ENCODE results near the gene MYO5B.

Gene MYO5B

DNA sequence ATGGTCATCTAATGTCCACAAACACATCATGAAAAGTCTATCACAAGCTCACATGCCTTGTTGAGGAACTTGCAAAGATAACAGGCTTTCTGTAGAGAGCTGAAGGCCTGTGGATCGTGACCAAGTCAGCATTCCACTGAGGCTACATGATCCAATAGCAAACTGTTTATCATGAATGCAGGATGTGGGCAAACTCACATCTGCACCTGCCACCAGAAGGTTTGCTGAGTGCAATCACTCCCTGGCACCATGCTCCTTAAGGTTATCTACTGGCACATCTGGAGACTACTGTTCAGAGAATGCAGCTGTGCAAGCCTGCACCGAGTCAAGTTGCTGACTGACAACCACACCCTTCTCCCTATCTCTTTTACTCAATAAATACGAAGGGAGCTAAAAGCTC lies 314.3 kb downstream of the MYO5B start:
- no peak for DNase-seq (ENCODE audit: low spot score)

GRCh38 chr18:49879271-49879580 lies 315.7 kb downstream of the MYO5B start:
- no peak for DNase-seq (ENCODE audit: low spot score)

DNA sequence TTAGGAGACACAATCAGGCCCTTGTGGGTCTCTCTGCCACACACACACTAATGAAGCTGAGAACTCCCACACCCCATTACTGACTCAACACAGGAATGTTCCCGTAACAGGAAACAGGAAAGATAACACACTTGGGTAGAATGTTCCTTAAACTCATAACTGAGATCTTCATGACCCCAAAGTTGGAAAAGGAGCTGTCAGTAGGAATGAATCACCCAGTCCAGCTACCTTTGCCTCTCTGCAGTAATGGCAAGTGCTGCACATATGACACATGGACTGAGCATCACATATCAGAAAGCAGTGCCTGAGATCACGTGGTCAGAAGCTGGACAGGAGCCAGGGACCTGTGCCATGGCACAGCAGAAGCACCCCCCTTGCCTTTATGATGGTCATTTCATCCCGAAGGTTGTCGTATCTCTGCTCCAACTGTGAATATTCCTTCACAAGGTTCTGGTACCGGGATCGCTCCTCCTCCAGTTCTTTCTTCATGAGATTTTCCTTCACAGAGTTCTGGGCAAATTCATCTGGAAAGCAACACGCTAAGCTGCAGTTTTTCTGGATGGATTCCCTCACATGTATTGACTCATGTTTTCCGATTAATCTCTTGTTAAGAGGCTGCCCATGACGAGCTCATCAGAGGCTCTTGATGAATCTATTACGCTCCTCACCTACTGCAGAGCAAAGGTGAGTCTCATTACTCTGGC lies 316.2 kb downstream of the MYO5B start:
- DNase-seq (ENCODE audit: low spot score): no peak

DNA sequence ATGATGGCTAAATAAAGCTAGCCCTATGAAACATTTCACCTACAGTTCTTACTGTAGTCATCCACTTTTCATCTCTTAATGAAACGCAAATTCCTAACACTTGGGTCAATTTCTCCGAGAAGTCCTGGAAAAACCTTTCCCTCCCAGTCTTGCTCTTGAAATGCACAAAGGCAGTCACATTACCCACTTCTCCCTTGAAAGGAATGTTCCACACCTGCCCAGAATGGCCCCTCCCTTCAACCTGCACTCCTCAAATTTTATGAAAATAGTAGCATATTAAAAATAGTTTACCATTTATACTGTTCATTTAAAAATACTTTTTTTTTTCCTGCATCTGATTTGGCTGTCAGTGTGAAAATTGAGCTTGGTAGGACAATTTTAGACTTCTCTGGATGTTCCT lies 316.9 kb downstream of the MYO5B start:
- DNase-seq (ENCODE audit: low spot score): no peak

DNA sequence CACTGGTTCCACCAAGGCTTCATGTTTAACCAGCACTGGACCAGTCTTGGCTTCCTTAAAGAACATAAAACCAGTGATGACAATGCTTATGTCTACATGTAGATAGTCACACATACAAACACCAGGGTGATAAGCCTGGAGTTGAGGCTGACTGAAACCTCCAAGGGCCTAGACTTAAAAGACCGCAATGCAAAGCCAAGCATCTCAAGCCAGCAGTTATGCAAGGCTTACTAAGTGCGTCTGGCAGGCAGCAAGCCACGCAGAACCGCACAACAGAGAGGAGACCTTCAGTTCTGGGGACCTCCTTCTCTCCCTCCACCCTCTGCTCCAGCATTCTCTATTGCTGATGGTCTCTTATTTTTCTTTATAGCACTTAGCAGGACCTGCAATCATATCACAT lies 318.4 kb downstream of the MYO5B start:
- DNase-seq (ENCODE audit: low spot score): no peak

DNA sequence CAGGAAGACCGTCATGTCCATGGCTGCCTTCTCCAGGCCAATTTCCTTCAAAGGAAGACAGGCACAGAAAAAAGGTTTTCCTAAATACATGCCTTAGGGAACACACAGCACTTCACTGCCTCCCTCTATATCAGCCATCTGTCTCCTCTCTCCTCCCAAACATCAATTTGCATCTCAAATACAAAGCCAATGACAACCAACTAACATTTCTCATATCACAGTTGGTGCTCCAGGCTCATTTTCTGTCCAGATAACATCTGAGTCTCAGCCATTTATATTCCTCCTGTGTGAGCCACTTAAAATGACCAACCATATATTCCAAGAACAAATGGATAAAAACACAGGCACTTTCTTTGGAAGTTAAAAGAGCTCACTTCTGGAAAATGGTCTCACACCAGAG lies 319.2 kb downstream of the MYO5B start:
- DNase-seq (ENCODE audit: low spot score): peak; percentile 54

- no peak for DNase-seq (ENCODE audit: low spot score)
These were observed 319.8 kb downstream of the MYO5B start for GRCh38 chr18:49875155-49875554.

GRCh38 chr18:49874238-49874637 lies 320.7 kb downstream of the MYO5B start:
- no peak for DNase-seq (ENCODE audit: low spot score)

GRCh38 chr18:49869354-49869753 lies 325.6 kb downstream of the MYO5B start:
- DNase-seq (ENCODE audit: low spot score): no peak

DNA sequence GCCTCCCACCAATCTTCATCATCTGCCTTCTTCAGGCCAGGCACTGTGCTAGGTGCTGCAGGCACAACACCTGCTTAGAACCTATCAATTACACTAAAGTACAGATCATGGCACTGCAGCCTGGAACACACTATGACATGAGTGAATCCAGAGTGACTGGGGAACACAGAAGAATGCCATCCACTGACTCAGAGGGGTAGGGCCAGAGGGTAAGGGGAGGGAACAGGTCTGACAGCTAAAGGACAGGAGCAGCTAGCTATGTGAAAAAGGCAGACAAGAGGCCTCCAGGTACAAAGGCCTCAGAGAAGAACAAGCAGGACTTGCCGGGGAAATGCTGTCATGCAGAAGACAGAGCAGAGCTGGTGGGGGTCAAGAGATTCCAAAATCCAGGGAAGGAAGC lies 328.3 kb downstream of the MYO5B start:
- no peak for DNase-seq (ENCODE audit: low spot score)

- no peak for DNase-seq (ENCODE audit: low spot score)
These were observed 329.5 kb downstream of the MYO5B start for GRCh38 chr18:49865401-49865800.

GRCh38 chr18:49863769-49864621 lies 331.0 kb downstream of the MYO5B start:
- DNase-seq (ENCODE audit: low spot score): no peak

- no peak for DNase-seq (ENCODE audit: low spot score)
These were observed 332.1 kb downstream of the MYO5B start for GRCh38 chr18:49862656-49863385.

DNA sequence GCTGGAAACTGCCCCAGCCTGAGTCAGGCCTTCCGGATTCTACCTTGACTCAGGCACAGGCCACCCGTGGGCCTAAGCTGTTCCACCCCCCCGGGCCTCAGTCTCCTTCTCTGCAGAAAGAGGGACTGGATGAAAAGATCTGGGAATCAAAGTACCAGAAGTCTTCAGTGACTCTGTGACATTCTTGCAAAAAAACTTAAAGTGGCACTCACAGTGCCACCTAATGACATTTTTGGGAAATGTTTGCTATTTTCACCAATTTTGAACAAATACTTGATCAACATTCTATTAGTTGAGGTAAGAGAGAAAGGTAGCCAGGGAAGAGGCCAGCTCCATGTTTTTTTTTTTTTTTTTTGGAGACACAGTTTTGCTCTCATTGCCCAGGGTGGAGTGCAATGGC lies 333.3 kb downstream of the MYO5B start:
- no peak for DNase-seq (ENCODE audit: low spot score)

DNA sequence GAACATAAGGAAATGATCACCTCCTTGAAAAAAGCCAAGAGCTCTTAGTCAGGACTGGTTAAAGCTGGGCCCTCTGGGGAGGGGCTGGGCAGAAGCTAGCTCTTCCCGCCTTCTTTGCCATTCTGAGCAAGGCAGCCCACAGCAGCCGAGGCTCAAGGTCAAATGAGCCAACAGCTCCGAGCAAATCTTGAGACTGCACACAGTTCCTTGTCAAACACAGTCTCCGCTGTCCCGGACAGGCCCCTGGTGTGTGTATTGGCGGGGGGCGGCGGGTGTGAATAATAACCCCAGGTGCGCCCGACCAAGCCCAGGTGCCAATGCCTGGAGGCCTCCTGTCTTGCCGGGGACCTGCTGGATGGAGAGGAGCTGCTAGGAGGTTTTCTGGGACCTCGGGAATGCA lies 335.2 kb downstream of the MYO5B start:
- DNase-seq (ENCODE audit: low spot score): no peak

DNA sequence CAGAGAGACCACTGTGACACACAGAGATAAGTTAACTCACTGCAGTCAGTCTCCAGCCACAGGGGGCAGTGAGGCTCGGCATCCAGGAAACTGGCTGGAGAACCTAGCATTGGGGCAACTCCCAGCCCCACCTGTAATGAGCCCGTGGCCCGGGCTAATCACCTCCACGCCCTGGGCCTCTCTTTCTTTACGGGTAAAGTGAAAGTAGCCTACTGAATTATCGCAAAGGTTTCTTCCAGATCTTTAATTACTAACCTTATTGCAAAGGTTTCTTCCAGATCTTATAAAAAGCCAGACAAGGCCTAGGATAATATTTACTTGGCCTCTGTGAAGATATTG lies 336.0 kb downstream of the MYO5B start:
- no peak for DNase-seq (ENCODE audit: low spot score)

DNA sequence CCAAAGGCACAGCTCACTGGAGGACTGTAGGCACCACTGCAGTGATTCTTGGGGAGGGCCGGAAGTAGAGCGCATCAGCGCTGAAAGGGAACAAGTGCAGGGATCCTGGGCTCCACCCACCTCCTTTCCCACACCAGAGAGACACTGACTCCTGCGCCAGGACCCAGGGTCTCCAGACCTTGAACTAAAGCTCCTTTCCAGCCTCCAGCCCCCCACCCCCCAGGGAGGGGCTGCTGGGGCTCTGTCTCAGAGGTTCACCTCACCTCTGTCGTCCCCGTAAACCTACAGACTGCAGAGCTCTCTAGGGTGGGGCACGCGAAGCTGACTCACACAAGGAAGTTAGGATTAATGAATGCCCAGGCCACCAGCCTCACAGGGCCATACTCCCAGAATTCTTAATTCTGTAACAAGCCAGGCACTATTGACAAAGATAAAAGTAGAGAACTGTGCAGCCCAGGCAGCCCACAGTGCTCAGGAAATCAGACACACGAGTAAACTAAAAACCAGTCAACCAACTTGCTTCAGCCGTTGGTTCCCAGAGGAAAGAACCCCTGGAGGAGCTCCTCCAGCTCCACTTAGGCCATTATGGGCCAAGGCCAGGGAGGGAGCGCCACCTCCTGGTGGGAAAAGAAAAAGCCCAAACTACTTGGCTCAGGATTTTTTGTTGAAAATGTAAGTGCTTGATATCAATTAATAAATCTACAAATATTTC lies 336.5 kb downstream of the MYO5B start:
- DNase-seq (ENCODE audit: low spot score): peak; percentile 62

GRCh38 chr18:49857708-49858107 lies 337.2 kb downstream of the MYO5B start:
- no peak for DNase-seq (ENCODE audit: low spot score)

DNA sequence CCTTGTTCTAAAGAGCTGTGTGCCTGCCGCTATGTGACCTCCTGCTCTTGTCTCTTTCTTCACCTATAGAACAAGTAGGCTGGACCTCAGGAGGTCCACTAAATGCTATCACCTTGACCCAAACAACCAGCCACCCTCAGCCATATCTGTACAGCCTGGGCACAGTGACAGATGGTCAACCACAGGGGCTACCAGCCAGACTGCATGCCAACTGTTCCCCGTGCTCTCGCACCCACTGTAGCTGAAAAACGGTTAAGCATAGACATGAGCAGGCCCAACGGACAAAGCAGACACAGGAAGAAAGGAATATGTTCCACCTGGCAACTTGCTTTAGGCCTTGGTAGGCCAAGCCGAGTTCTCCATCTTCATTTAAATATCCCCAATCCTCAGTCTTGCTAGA lies 338.5 kb downstream of the MYO5B start:
- DNase-seq (ENCODE audit: low spot score): no peak

GRCh38 chr18:49855711-49856415 lies 339.1 kb downstream of the MYO5B start:
- DNase-seq (ENCODE audit: low spot score): no peak

- no peak for DNase-seq (ENCODE audit: low spot score)
These were observed 340.3 kb downstream of the MYO5B start for GRCh38 chr18:49854681-49855080.

DNA sequence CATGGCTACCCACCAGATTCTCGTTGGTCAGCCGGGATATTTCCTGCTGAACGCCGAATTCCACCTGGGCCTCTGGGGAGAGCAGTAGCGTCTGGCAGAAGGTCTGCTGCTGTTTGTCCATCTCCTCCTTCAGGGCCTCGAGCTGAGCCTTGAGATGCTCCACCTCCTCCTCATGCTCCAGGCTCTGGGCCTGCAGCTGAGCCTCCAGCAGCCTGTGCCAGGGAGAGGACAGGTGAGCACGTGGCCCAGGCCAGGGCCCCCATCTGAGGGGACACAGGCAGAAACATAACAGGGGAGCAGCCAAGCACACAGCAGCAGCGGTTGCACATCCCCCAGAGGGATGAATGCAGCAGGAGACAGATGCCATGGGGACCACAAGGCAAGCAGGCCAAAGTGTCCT lies 341.5 kb downstream of the MYO5B start:
- no peak for DNase-seq (ENCODE audit: low spot score)

Data from Ammon's horn (tissue), 1 donor.